IgD-negative memory B cell (primary cell): ENCODE results near the gene HBE1. TPM values are rescaled to one million over a fixed set of nuclear protein-coding genes. Genes with fewer than 3 reads are reported as not detected.

Experiments used
- H3K27ac Mint-ChIP-seq, 3 donors: one replicate each; pipeline ENCODE4 v1.8.0; 2020 to 2022; ENCODE audit warnings: mild to moderate bottlenecking in 3 of 3, mixed read lengths in 3 of 3, moderate library complexity in 1 of 3
- H3K27me3 Mint-ChIP-seq: one replicate; pipeline ENCODE4 v1.8.0; 2021; ENCODE audit warnings: mixed read lengths
- H3K36me3 Mint-ChIP-seq: one replicate; pipeline ENCODE4 v1.8.0; 2020; ENCODE audit warnings: mild to moderate bottlenecking, mixed read lengths
- H3K4me1 Mint-ChIP-seq, 3 donors: one replicate each; pipeline ENCODE4 v1.8.0; 2020 to 2022; ENCODE audit warnings: mixed read lengths in 3 of 3, mild to moderate bottlenecking in 1 of 3
- H3K4me3 Mint-ChIP-seq, 4 donors: one replicate each; pipeline ENCODE4 v1.8.0; 2020 to 2022; ENCODE audit warnings: mild to moderate bottlenecking in 4 of 4, mixed read lengths in 4 of 4, moderate library complexity in 3 of 4
- H3K9me3 Mint-ChIP-seq, 3 donors: one replicate each; pipeline ENCODE4 v1.8.0; 2020 to 2021; ENCODE audit warnings: mixed read lengths in 3 of 3, mild to moderate bottlenecking in 1 of 3
- polyA plus RNA-seq: library from polyadenylated mRNA; unstranded; fragments of 300-500 nt; fragmentation: Illumina TruSeq; gene quantifications from one replicate; pipeline ENCODE4 v1.2.3, GENCODE V29; 2021

Gene HBE1
- polyA plus RNA-seq, 1 donor from 2014 or later = not detected

- Mint-ChIP-seq H3K4me3 (no peak overlapping the region), H3K36me3 (no peaks in the 10 kb centered on the region), H3K4me1 (no peaks in the 10 kb centered on the region), H3K9me3 (no peaks in the 10 kb centered on the region), H3K27me3 (peaks cover 2% of the 10 kb centered on the region), H3K27ac (no peak overlapping the region)
These were observed 46.1 kb downstream of the HBE1 start for GRCh38 chr11:5223686-5224085.

GRCh38 chr11:5223146-5223545, 46.6 kb downstream of the HBE1 start:
- Mint-ChIP-seq H3K4me3 (no peak overlapping the region), H3K27ac (no peak overlapping the region), H3K27me3 (peaks cover 2% of the 10 kb centered on the region), H3K9me3 (no peaks in the 10 kb centered on the region), H3K4me1 (no peaks in the 10 kb centered on the region), H3K36me3 (no peaks in the 10 kb centered on the region)

Other genes with a start within 250 kb of the HBE1 start
- not detected for gene OR52J3, start 223.4 kb downstream of the HBE1 start, polyA plus RNA-seq
- not detected for gene OR52E2, start 210.3 kb downstream of the HBE1 start, polyA plus RNA-seq
- gene OR52E1, start 200.4 kb downstream of the HBE1 start, polyA plus RNA-seq = not detected
- gene OR52A5, start 131.6 kb downstream of the HBE1 start, polyA plus RNA-seq = not detected
- gene OR52A1, start 115.2 kb downstream of the HBE1 start, polyA plus RNA-seq = not detected
- gene OR51V1, start 69.3 kb downstream of the HBE1 start, polyA plus RNA-seq = not detected
- 60.1 TPM for gene HBB, start 42.9 kb downstream of the HBE1 start, polyA plus RNA-seq
- gene HBD, start 35.5 kb downstream of the HBE1 start, polyA plus RNA-seq = not detected
- gene HBG1, start 20.1 kb downstream of the HBE1 start, polyA plus RNA-seq = not detected
- 1.0 TPM for gene HBG2, start 15.2 kb downstream of the HBE1 start, polyA plus RNA-seq
- not detected for gene OR51B4, start 32.0 kb upstream of the HBE1 start, polyA plus RNA-seq
- gene OR51B2, start 54.4 kb upstream of the HBE1 start, polyA plus RNA-seq = not detected
- not detected for gene OR51B5, start 73.6 kb upstream of the HBE1 start, polyA plus RNA-seq
- not detected for gene OR51B6, start 81.6 kb upstream of the HBE1 start, polyA plus RNA-seq
- not detected for gene OR51M1, start 113.9 kb upstream of the HBE1 start, polyA plus RNA-seq
- gene OR51Q1, start 152.2 kb upstream of the HBE1 start, polyA plus RNA-seq = not detected
- gene OR51I1, start 171.6 kb upstream of the HBE1 start, polyA plus RNA-seq = not detected
- not detected for gene OR51I2, start 179.4 kb upstream of the HBE1 start, polyA plus RNA-seq
- not detected for gene OR52D1, start 218.7 kb upstream of the HBE1 start, polyA plus RNA-seq
- not detected for gene UBQLN3, start 240.0 kb upstream of the HBE1 start, polyA plus RNA-seq
- not detected for gene UBQLNL, start 246.8 kb upstream of the HBE1 start, polyA plus RNA-seq